Measurements from ENCODE around the gene CCDC134.

GRCh38 chr22:41808400-41808799 is 7.9 kb downstream of the CCDC134 start:
- TF ChIP-seq, protein P1, sequence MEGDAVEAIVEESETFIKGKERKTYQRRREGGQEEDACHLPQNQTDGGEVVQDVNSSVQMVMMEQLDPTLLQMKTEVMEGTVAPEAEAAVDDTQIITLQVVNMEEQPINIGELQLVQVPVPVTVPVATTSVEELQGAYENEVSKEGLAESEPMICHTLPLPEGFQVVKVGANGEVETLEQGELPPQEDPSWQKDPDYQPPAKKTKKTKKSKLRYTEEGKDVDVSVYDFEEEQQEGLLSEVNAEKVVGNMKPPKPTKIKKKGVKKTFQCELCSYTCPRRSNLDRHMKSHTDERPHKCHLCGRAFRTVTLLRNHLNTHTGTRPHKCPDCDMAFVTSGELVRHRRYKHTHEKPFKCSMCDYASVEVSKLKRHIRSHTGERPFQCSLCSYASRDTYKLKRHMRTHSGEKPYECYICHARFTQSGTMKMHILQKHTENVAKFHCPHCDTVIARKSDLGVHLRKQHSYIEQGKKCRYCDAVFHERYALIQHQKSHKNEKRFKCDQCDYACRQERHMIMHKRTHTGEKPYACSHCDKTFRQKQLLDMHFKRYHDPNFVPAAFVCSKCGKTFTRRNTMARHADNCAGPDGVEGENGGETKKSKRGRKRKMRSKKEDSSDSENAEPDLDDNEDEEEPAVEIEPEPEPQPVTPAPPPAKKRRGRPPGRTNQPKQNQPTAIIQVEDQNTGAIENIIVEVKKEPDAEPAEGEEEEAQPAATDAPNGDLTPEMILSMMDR (IDR thresholded peaks at IDR 0.05), result no peak
- TF ChIP-seq EP300 (IDR thresholded peaks at IDR 0.05), result no peak
- no peak for TF ChIP-seq POLR2A (IDR thresholded peaks at IDR 0.05)

All from tibial nerve (tissue), 4 donors.